GM10266 (cell line): ENCODE data around the gene LRRC27.

Experiments used
- DNase-seq: peaks from one replicate; pipeline ENCODE4 v3.0.0; 2012; ENCODE audit errors: extremely low spot score
- CTCF ChIP-seq: IDR thresholded peaks from 2 replicates; pipeline ENCODE4 v1.5.1; 2012; ENCODE audit warnings: mild to moderate bottlenecking, low read depth; ENCODE audit not compliant: control insufficient read depth, insufficient read depth; ENCODE audit errors: missing control alignments

The LRRC27 gene

GRCh38 chr10:132370426-132371340 is 38.7 kb downstream of the LRRC27 start:
- no peak for DNase-seq
- TF ChIP-seq CTCF, result no peak

GRCh38 chr10:132371641-132372081 is 39.7 kb downstream of the LRRC27 start:
- TF ChIP-seq CTCF, result peak; percentile 36
- no peak for DNase-seq

GRCh38 chr10:132372516-132373095 is 40.6 kb downstream of the LRRC27 start:
- DNase-seq, result no peak
- no peak for TF ChIP-seq CTCF

GRCh38 chr10:132373241-132373955 is 41.4 kb downstream of the LRRC27 start:
- no peak for DNase-seq
- TF ChIP-seq CTCF, result no peak

GRCh38 chr10:132374176-132374575 is 42.2 kb downstream of the LRRC27 start:
- no peak for TF ChIP-seq CTCF
- DNase-seq, result no peak

- no peak for TF ChIP-seq CTCF
- DNase-seq, result no peak
These were observed 42.6 kb downstream of the LRRC27 start for GRCh38 chr10:132374612-132375011.
